Astrocyte of the hippocampus (primary cell): Measurements from ENCODE around the gene ADGRD2.

ENCODE experiments used
- DNase-seq: peaks from one replicate; pipeline ENCODE4 v3.0.0; 2011; ENCODE audit warnings: low read depth, low spot score

Gene ADGRD2

DNA sequence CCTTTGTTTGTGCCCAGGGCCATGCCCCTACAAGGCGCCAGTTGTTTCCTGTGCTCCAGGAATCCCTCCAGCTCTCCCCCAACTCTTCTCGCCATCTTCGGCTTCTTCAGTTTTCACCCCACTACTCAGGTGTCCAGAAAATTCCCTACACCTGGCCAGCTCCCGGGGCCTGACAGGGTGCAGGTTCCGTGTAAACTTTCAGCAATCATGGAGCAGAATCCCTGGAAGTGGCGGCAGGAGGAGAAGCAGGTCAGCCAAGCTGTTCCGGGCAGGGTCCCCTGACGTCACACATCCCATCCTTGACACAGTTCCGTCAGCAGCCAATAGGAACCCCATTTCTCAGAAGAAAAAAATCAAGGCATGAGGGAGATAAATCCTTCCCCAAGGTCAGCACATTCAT, 12.2 kb upstream of the ADGRD2 start:
- DNase-seq: no peak

DNA sequence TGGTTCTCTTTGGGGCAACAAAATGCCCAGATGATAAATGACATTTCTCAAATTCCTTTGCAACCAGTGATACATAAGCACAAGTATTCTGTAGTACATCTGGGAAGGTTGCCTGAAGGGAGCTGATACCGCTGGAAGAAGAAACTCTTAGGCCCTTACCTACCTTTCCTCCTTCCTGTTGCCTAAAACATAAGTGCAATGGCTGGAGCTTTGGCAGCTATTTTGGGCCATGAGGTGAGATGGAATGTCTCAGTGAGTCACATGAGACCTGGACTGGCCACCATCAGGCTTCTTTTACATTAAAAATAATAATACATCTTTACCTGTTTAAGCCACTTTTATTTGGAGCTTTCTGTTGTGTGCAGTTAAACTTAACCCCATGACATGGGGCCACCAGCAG, 11.2 kb upstream of the ADGRD2 start:
- no peak for DNase-seq

- DNase-seq: no peak
Observed at GRCh38 chr9:124439686-124440243, 10.5 kb upstream of the ADGRD2 start.

- DNase-seq: no peak
Observed at GRCh38 chr9:124440786-124441185, 9.5 kb upstream of the ADGRD2 start.

- DNase-seq: no peak
Observed at GRCh38 chr9:124441291-124441690, 9.0 kb upstream of the ADGRD2 start.

- DNase-seq: no peak
Observed at GRCh38 chr9:124442379-124442778, 7.9 kb upstream of the ADGRD2 start.

DNA sequence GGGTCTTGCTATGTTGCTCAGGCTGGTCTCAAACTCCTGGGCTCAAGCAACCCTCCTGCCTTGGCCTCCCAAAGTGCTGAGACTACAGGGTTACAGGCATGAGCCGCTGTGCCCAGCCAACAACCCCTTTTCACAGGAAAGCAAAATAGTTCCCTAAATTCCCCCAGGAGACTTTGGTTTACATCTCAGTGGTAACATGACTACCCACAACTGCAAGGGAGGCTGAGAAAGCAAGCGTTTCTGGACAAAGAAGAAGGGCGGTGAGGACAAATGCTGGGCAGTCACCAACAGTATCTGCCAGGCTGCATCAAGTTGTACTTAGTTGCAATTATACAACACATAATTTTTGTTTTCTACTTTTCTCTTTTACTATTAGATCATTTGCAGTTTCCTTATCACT, 7.4 kb upstream of the ADGRD2 start:
- no peak for DNase-seq

DNA sequence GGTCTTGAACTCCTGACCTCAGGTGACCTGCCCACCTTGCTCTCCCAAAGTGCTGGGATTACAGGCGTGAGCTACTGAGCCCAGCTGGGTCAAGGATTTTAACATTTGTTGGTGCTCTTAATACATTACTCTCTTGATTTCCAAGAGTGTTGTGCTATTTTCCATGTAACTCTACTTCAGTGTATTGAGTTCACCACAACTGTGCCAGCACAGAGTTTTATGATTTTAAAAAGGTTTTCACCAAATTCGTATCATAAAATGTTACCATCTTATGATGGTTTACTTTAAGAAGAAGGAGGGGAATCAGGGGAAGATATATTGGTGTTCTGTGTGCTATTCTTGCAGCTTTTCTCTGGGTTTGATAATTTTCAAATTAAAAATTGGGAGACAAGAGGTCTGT, 6.6 kb upstream of the ADGRD2 start:
- DNase-seq: no peak

DNA sequence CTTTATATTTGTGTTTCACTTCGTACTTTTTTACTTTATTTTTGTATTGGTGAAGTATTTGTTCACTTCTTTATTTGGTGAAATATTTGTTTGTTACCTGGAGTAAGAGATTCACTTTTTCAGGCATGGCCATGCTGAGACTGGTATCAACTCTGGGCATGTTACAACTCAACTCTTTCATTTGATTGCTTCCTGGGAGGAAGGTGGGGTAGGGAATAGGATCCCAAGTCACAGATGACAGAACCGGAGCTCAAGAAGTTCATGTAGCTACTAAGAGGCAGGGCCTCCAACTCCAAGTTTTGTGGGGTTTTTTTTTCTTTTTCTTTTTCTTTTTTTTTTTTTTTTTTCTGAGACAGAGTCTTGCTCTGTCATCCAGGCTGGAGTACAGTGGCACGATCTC, 6.1 kb upstream of the ADGRD2 start:
- no peak for DNase-seq

- DNase-seq: no peak
Observed at GRCh38 chr9:124447297-124447661, 3.0 kb upstream of the ADGRD2 start.

- peak; percentile 52 for DNase-seq
Observed at GRCh38 chr9:124448019-124448418, 2.2 kb upstream of the ADGRD2 start.

DNA sequence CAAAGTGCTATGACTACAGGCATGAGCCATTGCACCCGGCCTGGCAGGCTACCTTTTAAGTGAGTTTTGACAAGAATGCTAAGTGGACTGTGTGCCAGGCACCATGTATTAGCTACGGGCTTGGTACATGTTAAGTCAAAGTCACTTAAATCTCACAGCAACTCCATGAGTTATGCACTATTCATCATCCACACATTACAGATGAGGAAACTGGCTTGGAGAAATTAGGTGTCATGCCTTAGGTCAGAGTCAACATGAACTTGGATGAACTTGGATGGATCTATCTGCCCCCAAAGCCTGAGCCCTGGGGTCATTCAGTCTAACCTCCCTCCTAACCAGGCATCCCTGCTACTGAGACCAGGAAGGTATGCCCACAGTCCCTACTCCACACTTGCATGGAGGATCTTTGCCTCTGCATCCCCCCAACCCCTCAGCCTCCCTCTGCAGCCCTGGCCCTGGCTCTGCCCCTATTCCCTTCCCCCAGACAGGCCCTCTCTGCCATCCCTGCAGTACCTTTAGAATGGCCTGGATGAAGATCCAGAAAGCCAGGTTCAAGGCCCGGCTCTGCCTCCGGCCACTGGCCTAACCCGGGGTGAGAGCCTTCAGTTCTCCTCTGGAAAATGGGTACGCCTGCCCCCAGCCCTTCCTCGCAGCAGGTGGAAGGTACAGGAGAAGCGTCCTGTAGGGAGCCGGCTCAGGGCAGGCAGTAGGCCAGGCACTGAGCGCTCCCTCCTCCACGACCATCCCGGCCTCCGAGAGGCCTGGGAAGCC, 685 bp upstream of the ADGRD2 start:
- DNase-seq: no peak

DNA sequence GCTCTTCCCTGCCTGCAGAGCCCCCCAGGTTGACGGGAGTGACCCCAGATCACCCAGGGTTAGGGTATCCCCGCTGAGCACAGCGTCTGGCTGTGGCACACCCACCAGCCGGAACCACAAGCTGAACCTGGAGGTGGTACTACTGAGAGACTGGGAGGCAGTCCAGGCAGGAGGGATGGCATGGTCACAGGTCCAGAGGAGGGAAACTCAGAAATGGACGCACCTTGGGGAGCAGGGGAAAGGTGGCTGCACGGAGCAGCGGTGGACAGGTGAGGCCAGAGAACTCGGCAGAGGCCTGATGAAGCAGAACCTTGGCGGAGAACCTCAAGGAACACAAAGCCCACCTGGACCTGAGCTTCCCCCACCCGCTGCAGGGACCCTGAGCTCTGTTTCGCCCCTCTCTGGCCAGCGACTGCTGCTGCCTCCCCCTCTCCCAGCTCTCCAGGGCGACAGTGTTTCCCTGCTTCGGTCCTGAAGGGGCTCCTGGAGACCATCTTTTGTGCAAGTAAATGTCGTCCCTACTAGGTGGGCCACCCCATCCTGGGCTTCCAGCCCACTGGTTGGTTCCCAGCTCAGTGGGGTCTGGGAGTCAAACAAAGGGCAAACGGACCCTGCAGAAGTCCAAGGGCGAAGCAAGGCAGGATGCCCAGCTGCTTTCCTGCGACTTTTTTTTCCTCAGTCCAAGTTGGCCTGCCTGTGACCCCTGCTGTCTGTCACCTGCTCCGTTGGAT, 845 bp downstream of the ADGRD2 start:
- DNase-seq: no peak

- no peak for DNase-seq
Observed at GRCh38 chr9:124452326-124452725, 2.1 kb downstream of the ADGRD2 start.

DNA sequence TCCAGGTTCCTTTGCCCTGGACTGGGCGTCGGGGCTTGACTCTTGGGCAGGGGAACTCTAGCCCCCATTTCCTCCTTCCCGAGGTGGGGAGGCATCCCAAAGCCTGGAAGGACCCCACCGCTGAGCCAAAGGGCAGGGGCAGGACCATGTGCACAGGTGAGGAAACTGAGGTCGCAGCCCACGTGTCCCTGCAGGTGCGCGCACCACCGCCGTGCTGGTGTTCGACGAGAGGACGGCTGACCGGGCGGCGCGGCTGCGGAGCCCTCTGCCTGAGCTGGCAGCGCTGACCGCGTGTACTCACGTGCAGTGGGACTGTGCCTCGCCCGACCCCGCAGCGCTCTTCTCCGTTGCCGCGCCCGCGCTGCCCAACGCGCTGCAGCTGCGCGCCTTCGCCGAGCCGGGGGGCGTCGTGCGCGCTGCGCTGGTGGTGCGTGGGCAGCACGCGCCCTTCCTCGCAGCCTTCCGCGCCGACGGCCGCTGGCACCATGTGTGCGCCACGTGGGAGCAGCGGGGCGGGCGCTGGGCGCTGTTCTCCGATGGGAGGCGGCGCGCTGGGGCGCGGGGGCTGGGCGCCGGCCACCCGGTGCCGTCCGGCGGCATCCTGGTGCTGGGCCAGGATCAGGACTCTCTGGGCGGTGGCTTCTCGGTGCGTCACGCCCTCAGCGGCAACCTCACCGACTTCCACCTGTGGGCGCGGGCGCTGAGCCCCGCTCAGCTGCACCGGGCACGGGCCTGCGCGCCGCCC, 2.8 kb downstream of the ADGRD2 start:
- no peak for DNase-seq

GRCh38 chr9:124453586-124454191, 3.4 kb downstream of the ADGRD2 start:
- no peak for DNase-seq

DNA sequence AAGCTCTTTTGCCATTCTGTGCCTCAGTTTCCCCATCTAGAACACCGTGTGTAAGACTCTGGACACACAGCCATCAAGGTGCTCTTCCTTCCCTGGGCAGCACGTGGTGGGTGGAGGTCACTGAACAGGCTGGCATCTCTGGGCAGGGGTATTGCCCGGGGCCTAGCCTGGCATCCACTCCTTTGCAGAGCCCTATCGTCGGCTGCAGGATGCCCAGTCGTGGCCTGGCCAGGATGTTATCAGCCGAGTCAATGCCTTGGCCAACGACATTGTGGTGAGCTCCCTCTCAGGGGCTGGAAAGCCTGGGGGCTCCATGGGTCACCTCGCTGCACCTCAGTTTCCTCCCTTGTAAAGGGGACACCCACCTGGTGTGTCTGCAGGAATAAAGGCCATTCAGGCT, 4.0 kb downstream of the ADGRD2 start:
- DNase-seq: no peak

DNA sequence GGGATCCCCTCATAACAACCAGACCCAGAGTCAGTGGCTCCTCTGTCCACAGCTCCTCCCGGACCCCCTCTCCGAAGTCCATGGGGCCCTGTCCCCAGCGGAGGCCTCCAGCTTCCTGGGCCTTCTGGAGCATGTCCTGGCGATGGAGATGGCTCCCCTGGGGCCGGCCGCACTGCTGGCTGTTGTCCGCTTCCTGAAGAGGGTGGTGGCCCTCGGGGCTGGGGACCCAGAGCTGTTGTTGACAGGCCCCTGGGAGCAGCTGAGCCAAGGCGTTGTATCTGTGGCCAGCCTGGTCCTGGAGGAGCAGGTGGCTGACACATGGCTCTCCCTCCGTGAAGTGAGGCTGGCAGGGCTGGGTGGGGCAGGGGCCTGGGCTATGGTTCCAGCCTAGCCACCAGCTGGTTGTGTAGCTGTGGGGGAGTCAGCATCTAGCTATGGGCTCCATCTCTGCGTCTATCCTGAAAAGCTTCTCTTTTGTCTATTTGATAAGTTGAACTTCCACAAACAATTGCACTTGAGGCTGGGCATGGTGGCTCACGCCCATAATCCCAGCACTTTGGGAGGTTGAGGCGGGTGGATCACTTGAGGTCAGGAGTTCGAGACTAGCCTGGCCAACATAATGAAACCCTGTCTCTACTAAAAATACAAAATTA, 4.7 kb downstream of the ADGRD2 start:
- DNase-seq: no peak

DNA sequence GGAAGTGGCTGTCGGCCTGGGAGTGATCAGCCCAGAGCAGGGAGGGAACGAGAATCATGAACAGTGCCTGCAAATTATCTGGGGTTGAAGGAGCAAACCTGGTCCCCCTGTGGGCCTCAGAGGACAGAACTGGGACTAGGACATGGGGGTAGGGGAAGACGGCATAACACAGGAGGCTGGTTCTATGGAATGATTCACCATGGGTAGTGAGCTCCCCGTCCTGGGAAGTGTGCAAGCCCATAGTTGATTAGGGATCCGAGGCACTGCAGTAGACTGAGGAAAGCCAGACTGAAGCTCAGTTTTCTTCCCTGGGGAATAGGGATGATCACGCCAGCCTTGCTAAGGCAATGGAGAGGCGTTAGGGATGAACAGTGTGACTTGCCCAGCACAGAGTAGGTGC, 5.6 kb downstream of the ADGRD2 start:
- DNase-seq: no peak

DNA sequence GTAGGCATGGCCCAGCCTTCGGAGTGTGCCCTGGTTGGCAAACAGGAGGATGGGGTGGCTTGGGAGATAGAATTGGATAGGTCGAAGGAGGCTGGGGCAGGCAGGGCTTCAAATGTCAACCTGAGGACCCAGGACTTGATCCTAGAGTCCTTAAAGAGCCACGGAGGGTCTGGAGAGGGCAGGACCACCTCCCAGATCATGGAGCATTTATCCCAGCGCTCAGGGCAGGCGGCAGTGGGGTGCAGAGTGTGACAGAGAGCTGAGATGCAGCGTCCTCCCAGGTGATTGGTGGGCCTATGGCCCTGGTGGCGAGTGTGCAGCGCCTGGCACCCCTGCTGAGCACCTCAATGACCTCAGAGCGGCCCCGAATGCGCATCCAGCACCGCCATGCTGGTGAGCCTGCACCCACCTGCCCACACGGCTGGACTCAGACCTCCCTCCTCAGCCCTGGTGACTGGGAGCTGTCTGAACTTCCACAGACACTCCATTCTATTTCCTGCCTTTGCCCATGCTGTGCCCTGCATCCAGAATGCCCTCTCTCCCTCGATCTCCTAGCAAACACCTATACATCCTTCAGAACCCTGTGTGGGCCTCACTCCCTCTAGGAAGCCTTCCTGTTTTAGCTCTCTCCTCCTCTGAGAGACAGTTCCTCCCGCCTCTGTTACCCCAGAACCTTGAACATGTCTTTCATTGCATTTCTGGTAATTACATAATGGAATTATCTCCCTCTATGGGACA, 6.3 kb downstream of the ADGRD2 start:
- no peak for DNase-seq
